ENCODE data around the gene ATR.

DNA sequence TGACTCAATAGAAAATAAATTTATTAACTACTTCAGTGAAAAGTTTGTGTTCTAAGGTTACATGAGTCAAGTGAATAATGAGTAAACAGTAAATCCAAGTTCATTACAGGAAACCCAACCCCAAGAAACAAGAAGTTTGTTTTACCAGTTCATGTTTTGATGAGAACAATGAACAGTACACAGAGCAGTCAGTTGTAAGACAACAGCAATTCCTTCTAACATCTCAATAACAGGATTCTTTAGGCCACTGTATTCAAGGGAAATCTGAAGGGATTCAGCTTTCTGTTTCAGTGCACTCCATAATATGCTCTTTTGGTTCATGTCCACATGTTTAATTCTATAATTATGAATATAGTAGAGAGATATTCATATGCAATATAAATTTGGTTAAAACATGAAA lies 18.4 kb downstream of the ATR start:
- TF ChIP-seq, protein P1, sequence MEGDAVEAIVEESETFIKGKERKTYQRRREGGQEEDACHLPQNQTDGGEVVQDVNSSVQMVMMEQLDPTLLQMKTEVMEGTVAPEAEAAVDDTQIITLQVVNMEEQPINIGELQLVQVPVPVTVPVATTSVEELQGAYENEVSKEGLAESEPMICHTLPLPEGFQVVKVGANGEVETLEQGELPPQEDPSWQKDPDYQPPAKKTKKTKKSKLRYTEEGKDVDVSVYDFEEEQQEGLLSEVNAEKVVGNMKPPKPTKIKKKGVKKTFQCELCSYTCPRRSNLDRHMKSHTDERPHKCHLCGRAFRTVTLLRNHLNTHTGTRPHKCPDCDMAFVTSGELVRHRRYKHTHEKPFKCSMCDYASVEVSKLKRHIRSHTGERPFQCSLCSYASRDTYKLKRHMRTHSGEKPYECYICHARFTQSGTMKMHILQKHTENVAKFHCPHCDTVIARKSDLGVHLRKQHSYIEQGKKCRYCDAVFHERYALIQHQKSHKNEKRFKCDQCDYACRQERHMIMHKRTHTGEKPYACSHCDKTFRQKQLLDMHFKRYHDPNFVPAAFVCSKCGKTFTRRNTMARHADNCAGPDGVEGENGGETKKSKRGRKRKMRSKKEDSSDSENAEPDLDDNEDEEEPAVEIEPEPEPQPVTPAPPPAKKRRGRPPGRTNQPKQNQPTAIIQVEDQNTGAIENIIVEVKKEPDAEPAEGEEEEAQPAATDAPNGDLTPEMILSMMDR (IDR thresholded peaks at IDR 0.05), result no peak
- TF ChIP-seq POLR2A (IDR thresholded peaks at IDR 0.05), result no peak

Measured in body of pancreas (tissue), 4 donors.